ENCODE measurements around the gene PLAC8L1. TPM values are rescaled to one million over a fixed set of nuclear protein-coding genes. Genes with fewer than 3 reads are reported as not detected.
"Not testable (repeated sequence)": the region's sequence is repeated elsewhere in the genome, so short reads cannot be mapped to it uniquely, and the experiment has no call there.

PLAC8L1 gene
- under 1 TPM in 1 of 2 experiments, not detected in 1; 0.50 TPM for total RNA-seq

DNA sequence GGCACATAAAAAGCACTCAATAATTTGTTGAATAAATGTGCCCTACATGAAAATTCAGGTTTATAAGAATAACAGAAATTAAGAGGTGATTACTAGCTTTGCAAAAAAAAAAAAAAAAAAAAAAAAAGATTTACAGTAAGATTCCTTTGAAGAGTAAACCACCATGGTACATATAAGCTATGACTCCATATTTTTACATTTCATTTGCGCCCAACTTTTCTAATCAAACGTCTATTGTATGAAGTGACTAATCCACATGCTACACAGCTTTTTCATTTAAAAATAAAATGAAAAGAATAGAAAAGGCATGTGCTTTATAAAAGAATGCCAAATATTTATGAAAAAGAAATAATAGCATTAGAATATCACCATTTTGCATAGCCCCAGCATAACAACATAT is at the start of gene PLAC8L1:
TSS of gene PLAC8L1 (minus strand) at position 101 of the 400 bp plus-strand sequence. CDS start 1,266 bp downstream, outside the sequence.
- H3K4me1 Mint-ChIP-seq, result no peaks in the 10 kb centered on the region
- CTCF ChIA-PET, result interaction anchor here (0.6 kb wide), 1 partner anchor 30 kb away, joined by 4 read pairs; no protein-coding TSS in a partner anchor
- POLR2A ChIA-PET, result no interaction called here

GRCh38 chr5:146151970-146152369 is 46.6 kb upstream of the PLAC8L1 start:
- POLR2A ChIA-PET, result no interaction called here

More for the DNA sequence above, at the start of gene PLAC8L1:
- H3K9me3 Mint-ChIP-seq, result no peaks in the 10 kb centered on the region
- H3K27ac Mint-ChIP-seq, result no peak within 1 kb of the TSS
- no peak within 1 kb of the TSS for H3K4me3 Mint-ChIP-seq
- DNase-seq, result no peak
- no peaks in the 10 kb centered on the region for H3K27me3 Mint-ChIP-seq
- no peaks in the 10 kb centered on the region for H3K36me3 Mint-ChIP-seq (ENCODE audit: low read depth)

DNA sequence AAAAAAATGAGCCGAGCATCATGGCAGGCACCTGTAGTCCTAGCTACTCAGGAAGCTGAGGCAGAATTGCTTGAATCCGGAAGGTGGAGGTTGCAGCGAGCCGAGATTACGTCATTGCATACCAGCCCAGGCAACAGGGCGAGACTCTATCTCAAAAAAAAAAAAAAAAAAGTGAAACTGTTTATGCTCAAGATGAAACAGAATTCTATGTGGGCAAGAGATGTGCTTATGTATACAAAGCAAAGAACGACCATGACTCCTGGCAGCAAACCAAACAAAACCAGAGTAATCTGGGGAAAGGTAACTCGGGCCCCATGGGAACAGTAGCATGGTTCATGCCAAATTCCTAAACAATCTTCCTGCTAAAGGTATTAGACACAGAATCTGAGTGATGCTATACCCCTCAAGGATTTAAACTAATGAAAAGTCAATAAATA is 32.6 kb upstream of the PLAC8L1 start:
- DNase-seq, result no peak
- Mint-ChIP-seq H3K36me3 (ENCODE audit: low read depth) (peaks cover 65% of the 10 kb centered on the region), H3K9me3 (no peaks in the 10 kb centered on the region), H3K4me1 (no peaks in the 10 kb centered on the region), H3K4me3 (no peak overlapping the region), H3K27ac (no peak overlapping the region), H3K27me3 (no peaks in the 10 kb centered on the region)
- CTCF ChIA-PET, result no interaction called here
- POLR2A ChIA-PET, result no interaction called here

More at GRCh38 chr5:146151970-146152369, 46.6 kb upstream of the PLAC8L1 start:
- Mint-ChIP-seq H3K27ac (no peak overlapping the region), H3K36me3 (ENCODE audit: low read depth) (peaks cover 65% of the 10 kb centered on the region), H3K27me3 (no peaks in the 10 kb centered on the region), H3K4me3 (no peak overlapping the region), H3K4me1 (no peaks in the 10 kb centered on the region), H3K9me3 (no peaks in the 10 kb centered on the region)
- CTCF ChIA-PET, result no interaction called here
- no peak for DNase-seq

GRCh38 chr5:146130440-146131045 is 25.2 kb upstream of the PLAC8L1 start:
- peaks cover 55% of the 10 kb centered on the region for H3K36me3 Mint-ChIP-seq (ENCODE audit: low read depth)
- no peak overlapping the region for H3K4me3 Mint-ChIP-seq
- H3K9me3 Mint-ChIP-seq, result no peaks in the 10 kb centered on the region
- no peaks in the 10 kb centered on the region for H3K4me1 Mint-ChIP-seq
- CTCF ChIA-PET, result interaction anchor here (0.6 to 3.3 kb wide), 16 partner anchors 10 to 1927 kb away, joined by 3 to 13 read pairs (median 4); no protein-coding TSS in a partner anchor
- no peaks in the 10 kb centered on the region for H3K27me3 Mint-ChIP-seq
- POLR2A ChIA-PET, result no interaction called here
- DNase-seq, result no peak
- no peak overlapping the region for H3K27ac Mint-ChIP-seq

- ChIA-PET POLR2A (no interaction called here), CTCF (no interaction called here)
- Mint-ChIP-seq H3K9me3 (no peaks in the 10 kb centered on the region), H3K27ac (no peak overlapping the region), H3K4me1 (no peaks in the 10 kb centered on the region), H3K27me3 (no peaks in the 10 kb centered on the region), H3K4me3 (no peak overlapping the region), H3K36me3 (ENCODE audit: low read depth) (peaks cover 58% of the 10 kb centered on the region)
- no peak for DNase-seq
Measured at GRCh38 chr5:146126068-146126467, 20.7 kb upstream of the PLAC8L1 start.

GRCh38 chr5:146124580-146124979 is 19.2 kb upstream of the PLAC8L1 start:
- Mint-ChIP-seq H3K4me3 (no peak overlapping the region), H3K9me3 (no peaks in the 10 kb centered on the region), H3K36me3 (ENCODE audit: low read depth) (peaks cover 67% of the 10 kb centered on the region), H3K4me1 (no peaks in the 10 kb centered on the region), H3K27me3 (no peaks in the 10 kb centered on the region), H3K27ac (no peak overlapping the region)
- CTCF ChIA-PET, result no interaction called here
- POLR2A ChIA-PET, result no interaction called here
- DNase-seq, result no peak

GRCh38 chr5:146121451-146121850 is 16.1 kb upstream of the PLAC8L1 start:
- H3K27me3 Mint-ChIP-seq, H3K4me3 Mint-ChIP-seq, POLR2A ChIA-PET, H3K9me3 Mint-ChIP-seq, DNase-seq, H3K27ac Mint-ChIP-seq, H3K4me1 Mint-ChIP-seq: not testable (repeated sequence)
- CTCF ChIA-PET, result interaction anchor here (2.3 kb wide), 1 partner anchor 8 kb away, joined by 13 read pairs; no protein-coding TSS in a partner anchor
- H3K36me3 Mint-ChIP-seq (ENCODE audit: low read depth), result peaks cover 78% of the 10 kb centered on the region

- POLR2A ChIA-PET, result no interaction called here
- DNase-seq, result no peak
- Mint-ChIP-seq H3K27me3 (no peaks in the 10 kb centered on the region), H3K27ac (no peak overlapping the region), H3K36me3 (ENCODE audit: low read depth) (peaks cover 56% of the 10 kb centered on the region), H3K9me3 (no peaks in the 10 kb centered on the region), H3K4me3 (no peak overlapping the region), H3K4me1 (no peaks in the 10 kb centered on the region)
- CTCF ChIA-PET, result no interaction called here
Measured at GRCh38 chr5:146118322-146118721, 12.9 kb upstream of the PLAC8L1 start.

GRCh38 chr5:146117216-146117615 is 11.8 kb upstream of the PLAC8L1 start:
- CTCF ChIA-PET, result interaction anchor here (2.0 kb wide), 1 partner anchor 11 kb away, joined by 6 read pairs; no protein-coding TSS in a partner anchor
- H3K4me3 Mint-ChIP-seq, H3K27ac Mint-ChIP-seq, H3K4me1 Mint-ChIP-seq, DNase-seq, H3K27me3 Mint-ChIP-seq, POLR2A ChIA-PET, H3K9me3 Mint-ChIP-seq: not testable (repeated sequence)
- H3K36me3 Mint-ChIP-seq (ENCODE audit: low read depth), result peaks cover 52% of the 10 kb centered on the region

- CTCF ChIA-PET, result interaction anchor here (2.0 kb wide), 1 partner anchor 12 kb away, joined by 6 read pairs; no protein-coding TSS in a partner anchor
- peaks cover 48% of the 10 kb centered on the region for H3K36me3 Mint-ChIP-seq (ENCODE audit: low read depth)
- no peak overlapping the region for H3K4me3 Mint-ChIP-seq
- POLR2A ChIA-PET, result no interaction called here
- H3K27ac Mint-ChIP-seq, result no peak overlapping the region
- H3K4me1 Mint-ChIP-seq, result no peaks in the 10 kb centered on the region
- DNase-seq, result no peak
- no peaks in the 10 kb centered on the region for H3K9me3 Mint-ChIP-seq
- no peaks in the 10 kb centered on the region for H3K27me3 Mint-ChIP-seq
Measured at GRCh38 chr5:146116361-146116760, 11.0 kb upstream of the PLAC8L1 start.

DNA sequence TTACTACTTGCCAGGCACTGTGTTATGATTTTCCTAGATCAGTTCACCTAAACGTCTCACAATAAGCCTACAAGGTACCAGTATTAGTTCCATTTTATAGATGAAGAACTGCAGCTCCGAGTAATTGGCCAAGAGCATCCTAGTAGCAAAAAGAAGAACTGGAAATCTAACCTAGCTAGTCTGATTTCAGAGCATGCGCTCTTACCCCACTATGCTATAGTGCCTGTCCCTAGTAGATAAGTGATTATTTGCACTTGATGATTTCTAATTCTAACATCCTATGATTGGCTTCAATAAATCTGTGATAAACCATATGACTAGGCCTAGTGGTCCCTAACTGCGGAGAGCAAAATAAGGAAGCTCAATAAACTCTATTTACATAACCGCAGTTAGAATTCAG is 7.1 kb upstream of the PLAC8L1 start:
- POLR2A ChIA-PET, result no interaction called here
- Mint-ChIP-seq H3K9me3 (no peaks in the 10 kb centered on the region), H3K36me3 (ENCODE audit: low read depth) (peaks cover 15% of the 10 kb centered on the region), H3K27ac (no peak overlapping the region), H3K27me3 (no peaks in the 10 kb centered on the region), H3K4me1 (no peaks in the 10 kb centered on the region), H3K4me3 (no peak overlapping the region)
- CTCF ChIA-PET, result interaction anchor here (1.6 kb wide), 1 partner anchor 18 kb away, joined by 6 read pairs; no protein-coding TSS in a partner anchor
- no peak for DNase-seq

DNA sequence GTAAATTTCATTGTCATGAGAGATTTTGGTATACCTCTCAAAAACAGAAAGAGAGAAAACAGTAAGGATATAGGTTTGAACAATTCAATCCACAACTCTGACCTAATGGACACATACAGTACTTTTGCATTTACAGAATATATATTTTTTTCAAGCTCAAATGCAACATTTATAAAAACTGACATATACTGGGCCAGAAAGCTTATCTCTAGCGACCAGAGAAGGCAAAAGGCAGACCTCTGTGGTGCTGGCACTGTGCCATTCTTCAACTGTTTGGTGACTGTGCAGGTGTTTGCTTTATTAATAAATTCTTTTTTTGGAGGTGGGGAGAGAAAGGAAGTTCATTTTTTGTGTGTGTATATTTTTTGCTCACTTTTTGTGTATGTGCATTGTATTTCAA is 6.0 kb upstream of the PLAC8L1 start:
- Mint-ChIP-seq H3K4me1 (no peaks in the 10 kb centered on the region), H3K27ac (no peak overlapping the region), H3K9me3 (no peaks in the 10 kb centered on the region), H3K27me3 (no peaks in the 10 kb centered on the region), H3K4me3 (no peak overlapping the region), H3K36me3 (ENCODE audit: low read depth) (peaks cover 11% of the 10 kb centered on the region)
- DNase-seq, result no peak
- ChIA-PET POLR2A (no interaction called here), CTCF (no interaction called here)

DNA sequence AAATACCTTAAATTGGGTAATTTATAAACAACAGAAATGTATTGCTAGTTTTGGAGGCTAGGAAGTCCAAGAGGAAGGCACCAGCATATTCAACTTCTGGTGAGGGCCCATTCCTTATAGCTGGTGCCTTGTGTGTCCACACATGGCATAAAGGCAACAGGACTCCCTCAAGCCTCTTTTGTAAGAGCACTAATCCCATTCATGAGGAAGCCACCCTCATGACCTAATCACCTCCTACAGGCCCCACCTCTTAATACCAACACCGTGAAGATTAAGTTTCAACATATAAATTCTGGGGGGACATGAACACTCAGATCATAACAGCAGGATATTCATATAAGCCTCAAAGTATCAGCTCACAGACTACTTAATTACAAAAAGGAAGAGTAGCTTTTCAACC is 4.0 kb upstream of the PLAC8L1 start:
- Mint-ChIP-seq H3K4me1 (no peaks in the 10 kb centered on the region), H3K27me3 (no peaks in the 10 kb centered on the region), H3K4me3 (no peak overlapping the region), H3K27ac (no peak overlapping the region), H3K9me3 (no peaks in the 10 kb centered on the region), H3K36me3 (ENCODE audit: low read depth) (peaks cover 11% of the 10 kb centered on the region)
- DNase-seq, result no peak
- POLR2A ChIA-PET, result no interaction called here
- CTCF ChIA-PET, result interaction anchor here (1.1 kb wide), 1 partner anchor 283 kb away, joined by 3 read pairs; no protein-coding TSS in a partner anchor

DNA sequence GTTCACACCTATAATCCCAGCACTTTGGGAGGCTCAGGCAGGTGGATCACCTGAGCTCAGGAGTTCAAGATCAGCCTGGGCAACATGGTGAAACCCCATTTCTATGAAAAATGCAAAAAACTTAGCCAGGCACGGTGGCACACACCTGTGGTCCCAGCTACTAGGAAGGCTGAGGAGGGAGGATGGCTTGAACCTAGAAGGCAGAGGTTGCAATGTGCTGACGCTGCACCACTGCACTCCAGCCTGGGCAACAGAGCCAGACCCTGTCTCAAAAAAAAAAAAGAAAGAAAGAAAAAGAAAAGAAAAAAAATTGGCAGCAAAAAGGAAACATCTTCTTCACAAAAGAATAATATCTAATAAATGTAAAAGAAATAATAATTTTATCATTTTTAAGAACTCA is 3.5 kb upstream of the PLAC8L1 start:
- DNase-seq; H3K4me1 Mint-ChIP-seq; H3K4me3 Mint-ChIP-seq; H3K27ac Mint-ChIP-seq; POLR2A ChIA-PET; H3K27me3 Mint-ChIP-seq; H3K9me3 Mint-ChIP-seq; H3K36me3 Mint-ChIP-seq (ENCODE audit: low read depth): not testable (repeated sequence)
- CTCF ChIA-PET, result interaction anchor here (1.1 kb wide), 1 partner anchor 282 kb away, joined by 3 read pairs; no protein-coding TSS in a partner anchor
